ENCODE data around the gene IL1B. TPM values are rescaled to one million over a fixed set of nuclear protein-coding genes. Genes with fewer than 3 reads are reported as not detected.
"Not testable (repeated sequence)": the region's sequence is repeated elsewhere in the genome, so short reads cannot be mapped to it uniquely, and the experiment has no call there.

The IL1B gene
- polyA plus RNA-seq, 1 of the 3 experiments (the other 2 are of a cell fraction), result 0.25 TPM

- no peak overlapping the region for H3K4me2 ChIP-seq
- no peaks in the 10 kb centered on the region for H3K36me3 ChIP-seq (replicated peaks in 1 of 2; ENCODE audit: control insufficient read depth in 1 of 2, insufficient read depth in 2 of 2, low read length in 1 of 2)
- no peaks in the 10 kb centered on the region for H3K79me2 ChIP-seq (ENCODE audit: insufficient read depth)
- DNase-seq, result no peak
- H3K27ac ChIP-seq (ENCODE audit: low read depth in 2 of 2, low read length in 1 of 2), result no peak overlapping the region
- H2AFZ ChIP-seq (ENCODE audit: low read depth), result no peak overlapping the region
- ChIA-PET POLR2A (no interaction called here), CTCF (interaction anchor here (1.5 kb wide), 1 partner anchor 33 kb away, joined by 3 read pairs; no protein-coding TSS in a partner anchor)
- H4K20me1 ChIP-seq (ENCODE audit: insufficient read depth), result no peaks in the 10 kb centered on the region
- no peaks in the 10 kb centered on the region for H3F3A ChIP-seq (replicated peaks; ENCODE audit: insufficient read depth)
- H3K27me3 ChIP-seq (ENCODE audit: insufficient read depth), result peaks cover 5% of the 10 kb centered on the region; the same call in 1 of the 2 replicates
- TF ChIP-seq ELF1 (IDR thresholded peaks at IDR 0.05) (no peak), EZH2phosphoT487 (IDR thresholded peaks at IDR 0.05; ENCODE audit: borderline replicate concordance, low read depth) (no peak)
- H3K9me2 ChIP-seq, result no peaks in the 10 kb centered on the region
- H3K4me3 ChIP-seq (ENCODE audit: low read depth in 2 of 2, low read length in 1 of 2), result no peak overlapping the region
- no peaks in the 10 kb centered on the region for H3K4me1 ChIP-seq (ENCODE audit: control insufficient read depth in 1 of 2, insufficient read depth in 2 of 2, low read depth in 1 of 2, low read length in 1 of 2)
- no peak overlapping the region for H3K9ac ChIP-seq
- peaks cover 5% of the 10 kb centered on the region; the same call in 1 of the 2 replicates for H3K9me3 ChIP-seq
- 16% methylated on average over 8 of the region's 8 CpGs for WGBS (ENCODE audit: low lambda C conversion rate)
Observed at GRCh38 chr2:112866128-112866835, 29.7 kb upstream of the IL1B start.

GRCh38 chr2:112864072-112864471 lies 27.5 kb upstream of the IL1B start:
- no peaks in the 10 kb centered on the region for H3K4me1 ChIP-seq (ENCODE audit: control insufficient read depth in 1 of 2, insufficient read depth in 2 of 2, low read depth in 1 of 2, low read length in 1 of 2)
- no peaks in the 10 kb centered on the region for H3F3A ChIP-seq (replicated peaks; ENCODE audit: insufficient read depth)
- 0% methylated on average over 1 of the region's 1 CpG for WGBS (ENCODE audit: low lambda C conversion rate)
- ChIA-PET CTCF (no interaction called here), POLR2A (no interaction called here)
- H3K36me3 ChIP-seq (replicated peaks in 1 of 2; ENCODE audit: control insufficient read depth in 1 of 2, insufficient read depth in 2 of 2, low read length in 1 of 2), result no peaks in the 10 kb centered on the region
- no peaks in the 10 kb centered on the region for H4K20me1 ChIP-seq (ENCODE audit: insufficient read depth)
- no peak for TF ChIP-seq GABPA (IDR thresholded peaks at IDR 0.05; ENCODE audit: low read depth)
- TF ChIP-seq FOXJ3 (CRISPR knock-in tag; IDR thresholded peaks at IDR 0.05), result no peak
- no peak for TF ChIP-seq TAF1 (IDR thresholded peaks at IDR 0.05; ENCODE audit: borderline replicate concordance, low read depth, low read length)
- no peak for TF ChIP-seq MAX (IDR thresholded peaks at IDR 0.05; ENCODE audit: low read depth)
- TF ChIP-seq TEAD4 (IDR thresholded peaks at IDR 0.05; ENCODE audit: borderline replicate concordance, insufficient read depth), result no peak
- TF ChIP-seq JUND (IDR thresholded peaks at IDR 0.05), result no peak
- TF ChIP-seq, protein P1, sequence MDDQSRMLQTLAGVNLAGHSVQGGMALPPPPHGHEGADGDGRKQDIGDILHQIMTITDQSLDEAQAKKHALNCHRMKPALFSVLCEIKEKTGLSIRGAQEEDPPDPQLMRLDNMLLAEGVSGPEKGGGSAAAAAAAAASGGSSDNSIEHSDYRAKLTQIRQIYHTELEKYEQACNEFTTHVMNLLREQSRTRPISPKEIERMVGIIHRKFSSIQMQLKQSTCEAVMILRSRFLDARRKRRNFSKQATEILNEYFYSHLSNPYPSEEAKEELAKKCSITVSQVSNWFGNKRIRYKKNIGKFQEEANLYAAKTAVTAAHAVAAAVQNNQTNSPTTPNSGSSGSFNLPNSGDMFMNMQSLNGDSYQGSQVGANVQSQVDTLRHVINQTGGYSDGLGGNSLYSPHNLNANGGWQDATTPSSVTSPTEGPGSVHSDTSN (IDR thresholded peaks at IDR 0.05), result no peak
- no peak for TF ChIP-seq RFX5 (IDR thresholded peaks at IDR 0.05; ENCODE audit: low read length)
- TF ChIP-seq POLR2AphosphoS5 (IDR thresholded peaks at IDR 0.05; ENCODE audit: low read depth, low read length), result no peak
- TF ChIP-seq MEF2A (IDR thresholded peaks at IDR 0.05; ENCODE audit: borderline replicate concordance, low read depth), result no peak
- H3K9ac ChIP-seq, result no peak overlapping the region
- no peak overlapping the region for H3K4me3 ChIP-seq (ENCODE audit: low read depth in 2 of 2, low read length in 1 of 2)
- H3K27me3 ChIP-seq (ENCODE audit: insufficient read depth), result no peaks in the 10 kb centered on the region
- no peaks in the 10 kb centered on the region for H3K79me2 ChIP-seq (ENCODE audit: insufficient read depth)
- peaks cover 14% of the 10 kb centered on the region; the same call in 1 of the 2 replicates for H3K9me3 ChIP-seq
- H3K4me2 ChIP-seq, result no peak overlapping the region
- no peak for DNase-seq
- H3K9me2 ChIP-seq, result no peaks in the 10 kb centered on the region
- no peak overlapping the region for H2AFZ ChIP-seq (ENCODE audit: low read depth)
- H3K27ac ChIP-seq (ENCODE audit: low read depth in 2 of 2, low read length in 1 of 2), result no peak overlapping the region

DNA sequence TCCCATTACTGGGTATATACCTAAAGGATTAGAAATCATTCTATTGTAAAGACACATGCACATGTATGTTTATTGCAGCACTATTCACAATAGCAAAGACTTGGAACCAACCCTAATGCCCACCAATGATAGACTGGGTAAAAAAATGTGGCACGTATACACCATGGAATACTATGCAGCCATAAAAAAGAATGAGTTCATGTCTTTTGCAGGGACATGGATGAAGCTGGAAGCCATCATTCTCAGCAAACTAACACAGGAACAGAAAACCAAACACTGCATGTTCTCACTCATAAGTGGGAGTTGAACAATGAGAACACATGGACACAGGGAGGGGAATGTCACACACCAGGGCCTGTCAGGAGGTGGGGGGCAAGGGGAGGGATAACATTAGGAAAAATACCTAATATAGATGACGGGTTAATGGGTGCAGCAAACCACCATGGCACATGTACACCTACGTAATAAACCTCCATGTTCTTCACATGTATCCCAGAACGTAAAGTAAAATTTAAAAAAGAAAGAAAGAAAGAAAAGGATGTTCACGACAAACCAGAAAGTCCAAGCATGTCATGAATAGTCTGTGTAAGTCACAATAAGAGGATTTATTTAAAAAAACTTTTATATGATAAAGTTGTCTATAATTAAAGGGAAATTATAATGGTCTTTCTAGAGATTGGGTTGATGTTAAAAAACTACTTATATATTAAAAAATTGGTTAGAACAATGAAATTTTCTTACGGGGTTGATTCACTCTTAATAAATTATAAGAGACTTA lies 23.0 kb upstream of the IL1B start:
- H3K27me3 ChIP-seq (ENCODE audit: insufficient read depth); H2AFZ ChIP-seq (ENCODE audit: low read depth); CTCF ChIA-PET; H3K36me3 ChIP-seq (replicated peaks in 1 of 2; ENCODE audit: control insufficient read depth in 1 of 2, insufficient read depth in 2 of 2, low read length in 1 of 2); H4K20me1 ChIP-seq (ENCODE audit: insufficient read depth); H3K27ac ChIP-seq (ENCODE audit: low read depth in 2 of 2, low read length in 1 of 2); DNase-seq; H3K4me3 ChIP-seq (ENCODE audit: low read depth in 2 of 2, low read length in 1 of 2); H3F3A ChIP-seq (replicated peaks; ENCODE audit: insufficient read depth); H3K4me2 ChIP-seq; POLR2A ChIA-PET; H3K79me2 ChIP-seq (ENCODE audit: insufficient read depth); H3K9ac ChIP-seq; H3K9me2 ChIP-seq; H3K4me1 ChIP-seq (ENCODE audit: control insufficient read depth in 1 of 2, insufficient read depth in 2 of 2, low read depth in 1 of 2, low read length in 1 of 2): not testable (repeated sequence)
- peaks cover 14% of the 10 kb centered on the region; the same call in 1 of the 2 replicates for H3K9me3 ChIP-seq
- 9% methylated on average over 6 of the region's 6 CpGs for WGBS (ENCODE audit: low lambda C conversion rate)
